Astrocyte of the cerebellum (primary cell): Measurements from ENCODE around the gene NUMBL.
A peak's percentile ranks its signal among the peaks of the same experiment; 100 is the strongest.

Source experiments
- DNase-seq: peaks from one replicate; pipeline ENCODE4 v3.0.0-alpha.2; 2011; ENCODE audit warnings: low read depth
- H3K4me3 ChIP-seq: 2 replicates; pipeline ENCODE4 v1.5.1; 2011; ENCODE audit warnings: mild to moderate bottlenecking, low read depth, low read length, moderate library complexity
- in situ Hi-C: cut with HindIII; loops from 2 replicates; pipeline ENCODE4 v1.10.0; 2017; ENCODE audit warnings: low sequenced_read_pairs
- TF ChIP-seq, protein P1 (sequence below): IDR thresholded peaks from 2 replicates; pipeline ENCODE4 v1.5.1; 2012; ENCODE audit warnings: low read length, low read depth, moderate library complexity, mild to moderate bottlenecking; ENCODE audit errors: missing control alignments

The NUMBL gene

DNA sequence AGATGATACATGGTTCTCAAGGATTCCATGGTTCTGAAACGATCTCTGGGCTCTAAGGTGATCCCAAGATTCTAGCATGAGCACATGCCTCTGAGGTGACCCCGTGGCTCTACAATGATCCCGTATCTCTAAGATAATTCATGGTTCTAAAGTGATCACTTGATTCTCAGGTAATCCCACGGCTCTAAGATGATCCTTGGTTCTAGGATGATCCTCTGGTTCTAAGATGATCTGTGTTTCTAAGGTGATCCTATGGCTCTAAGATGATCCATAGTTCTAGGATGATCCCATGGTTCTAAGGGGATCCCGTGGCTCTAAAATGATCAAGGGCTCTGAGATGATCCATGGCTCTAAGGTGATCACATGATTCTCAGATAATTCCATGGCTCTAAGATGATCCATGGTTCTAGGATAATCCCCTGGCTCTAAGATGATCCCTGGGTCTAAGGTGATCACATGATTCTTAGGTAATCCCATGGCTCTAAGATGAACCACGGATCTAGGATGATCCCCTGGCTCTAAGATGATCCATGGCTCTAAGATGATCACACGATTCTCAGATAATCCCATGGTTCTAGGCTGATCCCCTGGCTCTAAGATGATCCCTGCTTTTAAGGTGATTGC, 21.3 kb downstream of the NUMBL start:
- H3K4me3 ChIP-seq = no peak overlapping the region
- in situ Hi-C loops = no loop called here
- DNase-seq = no peak
- TF ChIP-seq, protein P1, sequence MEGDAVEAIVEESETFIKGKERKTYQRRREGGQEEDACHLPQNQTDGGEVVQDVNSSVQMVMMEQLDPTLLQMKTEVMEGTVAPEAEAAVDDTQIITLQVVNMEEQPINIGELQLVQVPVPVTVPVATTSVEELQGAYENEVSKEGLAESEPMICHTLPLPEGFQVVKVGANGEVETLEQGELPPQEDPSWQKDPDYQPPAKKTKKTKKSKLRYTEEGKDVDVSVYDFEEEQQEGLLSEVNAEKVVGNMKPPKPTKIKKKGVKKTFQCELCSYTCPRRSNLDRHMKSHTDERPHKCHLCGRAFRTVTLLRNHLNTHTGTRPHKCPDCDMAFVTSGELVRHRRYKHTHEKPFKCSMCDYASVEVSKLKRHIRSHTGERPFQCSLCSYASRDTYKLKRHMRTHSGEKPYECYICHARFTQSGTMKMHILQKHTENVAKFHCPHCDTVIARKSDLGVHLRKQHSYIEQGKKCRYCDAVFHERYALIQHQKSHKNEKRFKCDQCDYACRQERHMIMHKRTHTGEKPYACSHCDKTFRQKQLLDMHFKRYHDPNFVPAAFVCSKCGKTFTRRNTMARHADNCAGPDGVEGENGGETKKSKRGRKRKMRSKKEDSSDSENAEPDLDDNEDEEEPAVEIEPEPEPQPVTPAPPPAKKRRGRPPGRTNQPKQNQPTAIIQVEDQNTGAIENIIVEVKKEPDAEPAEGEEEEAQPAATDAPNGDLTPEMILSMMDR = no peak

DNA sequence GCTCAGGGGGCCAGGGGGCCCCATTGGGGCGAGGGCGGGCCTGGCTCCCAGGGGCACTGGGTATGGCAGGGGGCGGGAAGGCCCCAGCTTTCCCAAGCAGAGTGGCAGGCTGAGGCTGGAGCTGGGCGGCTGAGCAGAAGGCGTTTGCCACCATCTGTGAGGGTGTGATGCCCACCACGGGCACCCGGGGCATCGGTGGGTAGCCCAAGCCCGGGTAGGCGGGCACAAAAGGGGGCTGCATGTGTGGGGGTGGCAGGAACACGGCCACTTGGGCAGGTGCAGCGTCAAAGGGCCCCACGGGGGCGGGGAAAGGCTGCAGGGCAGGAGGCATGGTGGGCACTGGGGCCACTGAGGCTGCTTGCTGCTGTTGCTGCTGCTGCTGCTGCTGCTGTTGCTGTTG, 22.8 kb downstream of the NUMBL start:
- in situ Hi-C loops = no loop called here
- H3K4me3 ChIP-seq = no peak overlapping the region
- TF ChIP-seq, protein P1 = no peak
- no peak for DNase-seq

DNA sequence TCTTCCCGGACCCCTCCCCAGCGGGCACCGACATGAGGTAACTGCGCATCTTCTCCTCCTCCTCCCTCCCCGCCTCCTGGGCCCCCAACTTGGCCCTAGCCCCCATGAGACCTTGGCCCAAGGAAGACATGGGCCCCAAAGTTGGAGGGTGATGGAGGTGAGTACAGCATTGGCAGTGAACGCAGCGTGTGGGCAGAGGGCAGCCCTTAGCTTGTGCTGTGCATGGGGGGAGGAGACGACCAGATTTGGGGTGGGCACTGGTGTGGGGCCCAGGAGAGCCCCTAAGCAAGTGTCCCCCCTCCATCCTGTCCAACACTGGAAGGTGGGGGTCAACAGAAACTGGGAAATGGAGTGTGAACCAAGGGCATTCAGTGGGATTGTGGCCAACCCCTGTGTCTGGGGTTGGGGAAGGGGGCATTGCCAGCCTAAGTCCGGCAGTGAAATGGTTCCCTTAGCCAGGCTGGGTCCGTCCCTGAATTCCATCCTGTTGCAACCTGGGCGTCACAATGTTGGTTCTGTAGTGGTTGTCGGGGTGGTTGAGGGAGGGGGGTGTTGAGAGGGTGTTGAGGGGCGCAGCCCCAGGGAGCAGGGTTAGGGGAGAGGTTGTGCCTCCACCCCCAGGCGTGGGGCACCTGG, 23.5 kb downstream of the NUMBL start:
- TF ChIP-seq, protein P1 = no peak
- in situ Hi-C loops = no loop called here
- no peak for DNase-seq
- H3K4me3 ChIP-seq = no peak overlapping the region

DNA sequence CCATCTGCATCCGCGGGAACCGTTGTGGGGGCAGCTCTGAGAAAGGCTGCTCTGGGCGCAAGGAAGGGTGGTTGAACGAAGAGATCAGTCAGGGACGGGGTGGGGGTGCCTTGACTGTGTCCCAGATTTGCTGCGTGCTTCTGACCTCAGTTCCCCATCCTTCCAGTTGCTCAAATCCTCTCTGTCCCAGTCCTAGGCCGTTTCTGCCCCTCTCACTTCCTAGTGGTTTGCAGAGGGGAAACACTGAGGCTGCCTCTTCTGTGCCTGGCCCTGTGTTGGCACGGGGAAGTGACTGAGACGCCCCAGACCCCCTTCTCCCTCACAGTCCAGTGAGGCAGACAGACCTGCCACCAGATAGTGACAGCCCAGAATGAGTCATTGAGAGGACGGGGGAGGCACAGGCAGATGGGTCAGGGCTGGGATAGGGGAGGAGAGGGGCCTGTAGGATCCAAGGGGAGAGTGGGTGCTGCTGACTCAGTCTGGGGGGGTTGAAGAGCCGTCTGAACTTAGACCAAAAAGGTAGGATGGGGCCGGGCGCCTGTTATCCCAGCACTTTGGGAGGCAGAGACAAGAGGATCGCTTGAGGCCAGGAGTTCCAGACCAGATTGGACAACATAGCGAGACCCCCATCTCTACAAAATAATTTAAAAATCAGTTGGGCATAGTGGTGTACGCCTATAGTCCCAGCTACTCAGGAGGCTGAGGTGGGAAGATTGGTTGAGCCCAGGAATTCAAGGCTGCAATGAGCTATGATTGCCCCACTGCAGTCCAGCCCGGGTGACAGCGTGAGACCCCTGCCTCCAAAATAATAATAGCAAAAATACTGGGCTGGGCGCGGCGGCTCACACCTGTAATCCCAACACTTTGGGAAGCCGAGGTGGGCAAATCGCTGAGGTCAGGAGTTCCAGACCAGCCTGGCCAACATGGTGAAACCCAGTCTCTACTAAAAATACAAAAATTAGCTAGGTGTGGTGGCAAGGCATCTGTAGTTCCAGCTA, 26.5 kb downstream of the NUMBL start:
- in situ Hi-C loops = no loop called here
- peak overlapping the region; percentile 60 for H3K4me3 ChIP-seq
- no peak for DNase-seq
- TF ChIP-seq, protein P1 = no peak

DNA sequence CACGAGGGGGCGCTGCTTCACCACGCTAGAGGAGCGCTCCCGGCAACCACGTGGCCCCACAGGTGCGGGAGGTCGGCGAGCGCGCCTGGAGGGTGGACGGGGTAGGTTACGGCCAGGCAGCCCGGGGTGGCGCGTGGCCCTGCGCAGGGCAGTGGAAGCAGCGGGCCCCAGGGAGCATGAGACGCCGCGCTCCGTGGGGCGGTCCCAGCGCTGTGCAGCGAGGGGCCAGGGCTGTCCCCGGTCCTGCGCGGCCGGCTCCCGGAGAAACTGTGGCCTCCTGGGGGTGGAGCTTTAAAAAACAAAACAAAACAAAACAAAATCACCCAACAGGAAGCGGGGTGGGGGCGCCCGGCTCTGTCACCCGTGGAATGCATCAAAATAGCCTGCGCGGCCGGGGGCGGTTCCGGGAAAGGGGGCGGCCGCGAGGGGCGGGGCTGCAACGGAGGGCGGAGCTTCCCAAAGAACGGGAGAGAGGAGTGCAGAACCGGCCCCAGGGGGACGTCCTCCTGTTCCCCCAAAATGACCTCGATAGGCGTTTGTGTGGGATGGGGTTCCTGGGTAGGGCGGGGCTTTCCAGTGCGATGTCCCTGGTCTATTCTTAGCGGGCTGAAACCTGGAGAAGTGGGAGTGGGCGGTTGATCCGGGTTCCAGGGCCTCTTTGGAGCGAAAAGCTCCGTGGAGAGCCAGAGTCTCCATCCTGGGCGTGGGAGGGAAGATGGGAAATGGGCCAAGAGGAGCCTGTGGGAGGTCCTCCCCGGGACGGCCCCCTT, 27.3 kb downstream of the NUMBL start:
- peak overlapping the region; percentile 60 for H3K4me3 ChIP-seq
- DNase-seq = peak; percentile 59
- TF ChIP-seq, protein P1 = no peak
- in situ Hi-C loops = no loop called here

DNA sequence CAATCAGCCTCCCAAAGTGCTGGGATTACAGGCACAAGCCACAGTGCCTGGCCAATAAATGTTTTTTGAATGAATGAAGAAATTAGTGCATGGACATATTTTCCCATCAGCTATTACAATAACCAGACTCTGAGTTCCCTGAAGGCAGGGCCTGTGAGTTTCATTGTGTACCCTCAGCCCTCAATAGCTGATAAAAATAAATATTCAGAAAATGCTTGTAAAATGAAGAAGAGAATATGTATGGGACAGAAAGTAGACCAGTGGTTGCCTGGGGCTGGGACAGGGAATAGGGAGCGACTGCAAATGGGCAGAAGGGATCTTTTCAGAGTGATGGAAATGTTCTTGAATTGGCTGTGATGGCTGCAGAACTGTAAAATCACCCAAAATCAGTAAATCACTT, 28.8 kb downstream of the NUMBL start:
- H3K4me3 ChIP-seq = no peak overlapping the region
- in situ Hi-C loops = no loop called here
- DNase-seq = no peak
- TF ChIP-seq, protein P1 = no peak
